Stimulated activated CD8-positive, alpha-beta memory T cell treated with anti-CD3 and anti-CD28 coated beads, Interleukin-7, amount 100 ng/mL, for 24 hours (primary cell): ENCODE data around the gene PLXDC2.
"Not testable (repeated sequence)": the region's sequence is repeated elsewhere in the genome, so short reads cannot be mapped to it uniquely, and the experiment has no call there.

Experiments
- DNase-seq: peaks from one replicate; pipeline ENCODE4 v3.0.0-alpha.2; 2020; ENCODE audit warnings: low read depth

The PLXDC2 gene

GRCh38 chr10:19816411-19817230, at the start of gene PLXDC2:
TSS of gene PLXDC2 (plus strand) at chr10:19816432.
- DNase-seq = no peak

GRCh38 chr10:19767876-19768275, 48.4 kb upstream of the PLXDC2 start:
- no peak for DNase-seq

GRCh38 chr10:19769826-19770225, 46.4 kb upstream of the PLXDC2 start:
- DNase-seq = not testable (repeated sequence)

- no peak for DNase-seq
Measured at GRCh38 chr10:19772972-19773371, 43.3 kb upstream of the PLXDC2 start.

- no peak for DNase-seq
Measured at GRCh38 chr10:19775296-19775695, 40.9 kb upstream of the PLXDC2 start.

GRCh38 chr10:19777806-19778205, 38.4 kb upstream of the PLXDC2 start:
- no peak for DNase-seq

- DNase-seq = no peak
Measured at GRCh38 chr10:19778996-19779395, 37.2 kb upstream of the PLXDC2 start.

GRCh38 chr10:19782430-19783089, 33.7 kb upstream of the PLXDC2 start:
- DNase-seq = no peak

- no peak for DNase-seq
Measured at GRCh38 chr10:19783721-19784120, 32.5 kb upstream of the PLXDC2 start.

- no peak for DNase-seq
Measured at GRCh38 chr10:19785366-19785765, 30.9 kb upstream of the PLXDC2 start.

GRCh38 chr10:19788075-19788686, 28.1 kb upstream of the PLXDC2 start:
- DNase-seq = no peak

GRCh38 chr10:19788902-19789301, 27.3 kb upstream of the PLXDC2 start:
- no peak for DNase-seq

GRCh38 chr10:19789607-19790006, 26.6 kb upstream of the PLXDC2 start:
- no peak for DNase-seq

- no peak for DNase-seq
Measured at GRCh38 chr10:19791032-19791431, 25.2 kb upstream of the PLXDC2 start.

- DNase-seq = no peak
Measured at GRCh38 chr10:19795684-19796083, 20.5 kb upstream of the PLXDC2 start.

- DNase-seq = no peak
Measured at GRCh38 chr10:19800161-19800560, 16.1 kb upstream of the PLXDC2 start.

- no peak for DNase-seq
Measured at GRCh38 chr10:19801369-19801768, 14.9 kb upstream of the PLXDC2 start.

GRCh38 chr10:19803676-19804075, 12.6 kb upstream of the PLXDC2 start:
- DNase-seq = no peak

- DNase-seq = no peak
Measured at GRCh38 chr10:19809481-19809880, 6.8 kb upstream of the PLXDC2 start.

- DNase-seq = no peak
Measured at GRCh38 chr10:19811540-19811939, 4.7 kb upstream of the PLXDC2 start.

GRCh38 chr10:19812976-19813375, 3.3 kb upstream of the PLXDC2 start:
- no peak for DNase-seq

- no peak for DNase-seq
Measured at GRCh38 chr10:19815036-19815730, 1.0 kb upstream of the PLXDC2 start.
